ENCODE data around the gene STAT3. TPM values are rescaled to one million over a fixed set of nuclear protein-coding genes. Genes with fewer than 3 reads are reported as not detected.
A peak's percentile ranks its signal among the peaks of the same experiment; 100 is the strongest.

The STAT3 gene
- total RNA-seq, 4 donors from 2014 or later = 178 to 219 (median 191) TPM

GRCh38 chr17:42273474-42274252 is 114.6 kb downstream of the STAT3 start:
- no peak overlapping the region for H3K27ac ChIP-seq

GRCh38 chr17:42272162-42272907 is 115.9 kb downstream of the STAT3 start:
- H3K27me3 ChIP-seq = no peaks in the 10 kb centered on the region
- peaks cover 0 to 34% (median 3%) of the 10 kb centered on the region in 4 donors for H3K4me1 ChIP-seq
- no peak for TF ChIP-seq CTCF (IDR thresholded peaks at IDR 0.05)
- no peak for TF ChIP-seq POLR2A (IDR thresholded peaks at IDR 0.05)
- peak overlapping the region in 1 of 4 donors; percentile 51 for H3K27ac ChIP-seq
- DNase-seq = no peak
- no peaks in the 10 kb centered on the region for H3K36me3 ChIP-seq
- H3K9me3 ChIP-seq = no peaks in the 10 kb centered on the region
- no peak overlapping the region for H3K4me3 ChIP-seq

More at GRCh38 chr17:42273474-42274252, 114.6 kb downstream of the STAT3 start:
- no peaks in the 10 kb centered on the region for H3K27me3 ChIP-seq
- no peak for DNase-seq
- no peak for TF ChIP-seq POLR2A (IDR thresholded peaks at IDR 0.05)
- TF ChIP-seq CTCF (IDR thresholded peaks at IDR 0.05) = no peak
- no peak overlapping the region for H3K4me3 ChIP-seq
- peaks cover 0 to 34% (median 4%) of the 10 kb centered on the region in 4 donors for H3K4me1 ChIP-seq
- H3K36me3 ChIP-seq = no peaks in the 10 kb centered on the region
- H3K9me3 ChIP-seq = no peaks in the 10 kb centered on the region

GRCh38 chr17:42271779-42272035 is 116.5 kb downstream of the STAT3 start:
- Histone ChIP-seq H3K4me1 (peaks cover 0 to 34% (median under 1%) of the 10 kb centered on the region in 4 donors), H3K36me3 (no peaks in the 10 kb centered on the region), H3K27ac (peak overlapping the region in 1 of 4 donors; percentile 51), H3K4me3 (no peak overlapping the region), H3K27me3 (no peaks in the 10 kb centered on the region), H3K9me3 (no peaks in the 10 kb centered on the region)
- DNase-seq = no peak
- TF ChIP-seq CTCF (IDR thresholded peaks at IDR 0.05) (no peak), POLR2A (IDR thresholded peaks at IDR 0.05) (no peak)

- H3K4me1 ChIP-seq = peaks cover 0 to 37% (median 0%) of the 10 kb centered on the region in 4 donors
- no peaks in the 10 kb centered on the region for H3K9me3 ChIP-seq
- no peak for DNase-seq
- H3K36me3 ChIP-seq = no peaks in the 10 kb centered on the region
- no peak overlapping the region for H3K4me3 ChIP-seq
- TF ChIP-seq CTCF (IDR thresholded peaks at IDR 0.05) (no peak), POLR2A (IDR thresholded peaks at IDR 0.05) (no peak)
- no peaks in the 10 kb centered on the region for H3K27me3 ChIP-seq
- no peak overlapping the region for H3K27ac ChIP-seq
Measured at GRCh38 chr17:42271006-42271778, 117.0 kb downstream of the STAT3 start.

GRCh38 chr17:42270596-42270995 is 117.6 kb downstream of the STAT3 start:
- H3K27ac ChIP-seq = no peak overlapping the region
- no peaks in the 10 kb centered on the region for H3K9me3 ChIP-seq
- no peaks in the 10 kb centered on the region for H3K27me3 ChIP-seq
- TF ChIP-seq POLR2A (IDR thresholded peaks at IDR 0.05) = no peak
- TF ChIP-seq CTCF (IDR thresholded peaks at IDR 0.05) = no peak
- H3K36me3 ChIP-seq = no peaks in the 10 kb centered on the region
- no peak for DNase-seq
- H3K4me1 ChIP-seq = peaks cover 0 to 37% (median 0%) of the 10 kb centered on the region in 4 donors
- no peak overlapping the region for H3K4me3 ChIP-seq
